WTC11 (cell line): Measurements from ENCODE around the gene MFSD1. TPM values are rescaled to one million over a fixed set of nuclear protein-coding genes. Genes with fewer than 3 reads are reported as not detected.

Experiments used
- ATAC-seq: fragments of 200-7000 bp; cut with Tn5 transposase; 2 replicates; pipeline ENCODE4 v1.10.0; 2021; ENCODE audit warnings: mild to moderate bottlenecking, moderate library complexity
- CTCF ChIA-PET: fragments of 300-600 bp; sonication (Branson Sonifier 250); formaldehyde crosslinking; loops from one replicate; lab custom pipeline; 2021; ENCODE audit warnings: antibody characterized with exemption; lab: Charles Lee
- POLR2A ChIA-PET: fragments of 350-600 bp; sonication (Branson Sonifier 250); formaldehyde crosslinking; loops from one replicate; lab custom pipeline; 2021; ENCODE audit warnings: antibody characterized with exemption; lab: Charles Lee
- DNase-seq: peaks from one replicate; pipeline ENCODE4 v3.0.0; 2021; ENCODE audit warnings: low spot score
- H3K27ac Mint-ChIP-seq: 2 replicates; pipeline ENCODE4 v1.8.0; 2021; ENCODE audit warnings: mixed read lengths
- H3K27me3 Mint-ChIP-seq: 2 replicates; pipeline ENCODE4 v1.8.0; 2021; ENCODE audit warnings: low read depth, mild to moderate bottlenecking, moderate library complexity, mixed read lengths
- H3K36me3 Mint-ChIP-seq: 2 replicates; pipeline ENCODE4 v1.8.0; 2021; ENCODE audit warnings: mixed read lengths
- H3K4me1 Mint-ChIP-seq: 2 replicates; pipeline ENCODE4 v1.8.0; 2022; ENCODE audit warnings: mixed read lengths
- H3K4me3 Mint-ChIP-seq: 2 replicates; pipeline ENCODE4 v1.8.0; 2021; ENCODE audit warnings: mild to moderate bottlenecking, moderate library complexity, mixed read lengths
- H3K9me3 Mint-ChIP-seq: 2 replicates; pipeline ENCODE4 v1.8.0; 2021; ENCODE audit warnings: mixed read lengths
- CBFB ChIP-seq: sonication (generic); formaldehyde crosslinking; IDR thresholded peaks from 2 replicates; pipeline ENCODE4 v1.8.1; 2022; ENCODE audit warnings: mild to moderate bottlenecking, low read depth, missing genetic modification reagents
- EMX1 ChIP-seq: fragments of 250-450 bp; sonication (Bioruptor Pico); IDR thresholded peaks from 2 replicates; pipeline ENCODE4 v1.8.0; 2021; ENCODE audit warnings: mild to moderate bottlenecking
- ETV6 ChIP-seq: sonication (generic); formaldehyde crosslinking; IDR thresholded peaks from 2 replicates; pipeline ENCODE4 v1.8.1; 2022; ENCODE audit warnings: mild to moderate bottlenecking, missing genetic modification reagents
- FOXJ3 ChIP-seq: sonication (generic); formaldehyde crosslinking; IDR thresholded peaks from 2 replicates; pipeline ENCODE4 v1.9.0; 2021; ENCODE audit warnings: missing genetic modification reagents, mild to moderate bottlenecking, borderline replicate concordance
- FOXK1 ChIP-seq: sonication (generic); formaldehyde crosslinking; IDR thresholded peaks from 2 replicates; pipeline ENCODE4 v1.8.0; 2022; ENCODE audit warnings: mild to moderate bottlenecking, moderate library complexity, missing genetic modification reagents
- FOXP1 ChIP-seq: sonication (generic); formaldehyde crosslinking; IDR thresholded peaks from 2 replicates; pipeline ENCODE4 v1.8.0; 2022; ENCODE audit warnings: missing genetic modification reagents, mild to moderate bottlenecking, moderate library complexity, borderline replicate concordance
- KAT7 ChIP-seq: sonication (generic); formaldehyde crosslinking; IDR thresholded peaks from 2 replicates; pipeline ENCODE4 v1.8.1; 2023; ENCODE audit warnings: missing genetic modification reagents, mild to moderate bottlenecking, borderline replicate concordance
- SMAD3 ChIP-seq: sonication (generic); formaldehyde crosslinking; IDR thresholded peaks from 2 replicates; pipeline ENCODE4 v1.8.0; 2022; ENCODE audit warnings: missing genetic modification reagents, mild to moderate bottlenecking, borderline replicate concordance
- SOX15 ChIP-seq: fragments of 250-450 bp; sonication (Bioruptor Pico); IDR thresholded peaks from 2 replicates; pipeline ENCODE4 v1.9.0; 2021; ENCODE audit warnings: mild to moderate bottlenecking
- SP1 ChIP-seq: sonication (generic); formaldehyde crosslinking; conservative IDR thresholded peaks from 2 replicates; pipeline ENCODE4 v1.8.1; 2022; ENCODE audit warnings: missing genetic modification reagents
- TEAD4 ChIP-seq: sonication (generic); formaldehyde crosslinking; IDR thresholded peaks from 2 replicates; pipeline ENCODE4 v1.8.0; 2022; ENCODE audit warnings: mild to moderate bottlenecking, missing genetic modification reagents
- ZBTB21 ChIP-seq: sonication (generic); formaldehyde crosslinking; IDR thresholded peaks from 2 replicates; pipeline ENCODE4 v1.8.1; 2023; ENCODE audit warnings: mild to moderate bottlenecking, missing genetic modification reagents, borderline replicate concordance
- total RNA-seq: library from RNA; stranded (reverse); gene quantifications from 3 replicates; pipeline ENCODE4 v1.2.3, GENCODE V29; 2021
- TF ChIP-seq, protein P1 (sequence below): sonication (generic); formaldehyde crosslinking; IDR thresholded peaks from 2 replicates; pipeline ENCODE4 v1.8.1; 2022; ENCODE audit warnings: low read depth, mild to moderate bottlenecking, moderate library complexity, missing genetic modification reagents, borderline replicate concordance
- TF ChIP-seq, protein P2 (sequence below): sonication (generic); formaldehyde crosslinking; IDR thresholded peaks from 2 replicates; pipeline ENCODE4 v1.8.1; 2023; ENCODE audit warnings: mild to moderate bottlenecking, missing genetic modification reagents
- TF ChIP-seq, protein P3 (sequence below): sonication (generic); formaldehyde crosslinking; IDR thresholded peaks from 2 replicates; pipeline ENCODE4 v1.8.0; 2022; ENCODE audit warnings: mild to moderate bottlenecking, missing genetic modification reagents
- TF ChIP-seq, protein P4 (sequence below): sonication (generic); formaldehyde crosslinking; IDR thresholded peaks from 2 replicates; pipeline ENCODE4 v1.8.0; 2022; ENCODE audit warnings: mild to moderate bottlenecking, missing genetic modification reagents
- TF ChIP-seq, protein P5 (sequence below): sonication (generic); formaldehyde crosslinking; IDR thresholded peaks from 2 replicates; pipeline ENCODE4 v1.8.0; 2023; ENCODE audit warnings: missing genetic modification reagents
- TF ChIP-seq, protein P6 (sequence below): fragments of 250-450 bp; sonication (Bioruptor Pico); IDR thresholded peaks from 2 replicates; pipeline ENCODE4 v1.9.0; 2021; ENCODE audit warnings: mild to moderate bottlenecking, borderline replicate concordance
- TF ChIP-seq, protein P7 (sequence below): sonication (generic); formaldehyde crosslinking; conservative IDR thresholded peaks from 2 replicates; pipeline ENCODE4 v1.8.1; 2022; ENCODE audit warnings: mild to moderate bottlenecking, missing genetic modification reagents
- TF ChIP-seq, protein P8 (sequence below): sonication (generic); formaldehyde crosslinking; IDR thresholded peaks from 2 replicates; pipeline ENCODE4 v1.8.0; 2022; ENCODE audit warnings: mild to moderate bottlenecking, missing genetic modification reagents
- TF ChIP-seq, protein P9 (sequence below): sonication (generic); formaldehyde crosslinking; IDR thresholded peaks from 2 replicates; pipeline ENCODE4 v1.8.1; 2022; ENCODE audit warnings: mild to moderate bottlenecking, missing genetic modification reagents, moderate library complexity, borderline replicate concordance

The MFSD1 gene
- total RNA-seq, 1 experiment from 2014 or later, result 8.2 TPM

DNA sequence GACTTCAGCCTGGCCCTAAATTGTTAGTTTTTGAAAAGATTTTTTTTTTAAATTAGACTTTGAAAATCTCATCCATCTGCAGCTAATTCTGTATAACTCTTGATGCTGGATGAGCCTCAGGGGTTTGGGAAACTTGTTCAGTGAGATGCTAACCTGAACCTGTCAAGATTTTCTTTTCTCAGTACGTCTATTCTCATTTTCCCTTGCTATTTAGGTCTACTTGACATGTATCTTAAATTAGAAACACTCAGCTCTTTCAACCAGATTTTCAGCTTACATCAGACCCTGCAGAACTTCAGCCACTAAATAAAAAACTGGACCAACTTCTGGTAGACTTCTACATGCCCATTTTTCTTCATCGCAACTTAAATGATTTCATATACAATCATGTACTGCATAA, 61.4 kb downstream of the MFSD1 start (continued):
- TF ChIP-seq, protein P1, sequence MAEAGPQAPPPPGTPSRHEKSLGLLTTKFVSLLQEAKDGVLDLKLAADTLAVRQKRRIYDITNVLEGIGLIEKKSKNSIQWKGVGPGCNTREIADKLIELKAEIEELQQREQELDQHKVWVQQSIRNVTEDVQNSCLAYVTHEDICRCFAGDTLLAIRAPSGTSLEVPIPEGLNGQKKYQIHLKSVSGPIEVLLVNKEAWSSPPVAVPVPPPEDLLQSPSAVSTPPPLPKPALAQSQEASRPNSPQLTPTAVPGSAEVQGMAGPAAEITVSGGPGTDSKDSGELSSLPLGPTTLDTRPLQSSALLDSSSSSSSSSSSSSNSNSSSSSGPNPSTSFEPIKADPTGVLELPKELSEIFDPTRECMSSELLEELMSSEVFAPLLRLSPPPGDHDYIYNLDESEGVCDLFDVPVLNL (CRISPR knock-in tag), result no peak
- TF ChIP-seq, protein P2, sequence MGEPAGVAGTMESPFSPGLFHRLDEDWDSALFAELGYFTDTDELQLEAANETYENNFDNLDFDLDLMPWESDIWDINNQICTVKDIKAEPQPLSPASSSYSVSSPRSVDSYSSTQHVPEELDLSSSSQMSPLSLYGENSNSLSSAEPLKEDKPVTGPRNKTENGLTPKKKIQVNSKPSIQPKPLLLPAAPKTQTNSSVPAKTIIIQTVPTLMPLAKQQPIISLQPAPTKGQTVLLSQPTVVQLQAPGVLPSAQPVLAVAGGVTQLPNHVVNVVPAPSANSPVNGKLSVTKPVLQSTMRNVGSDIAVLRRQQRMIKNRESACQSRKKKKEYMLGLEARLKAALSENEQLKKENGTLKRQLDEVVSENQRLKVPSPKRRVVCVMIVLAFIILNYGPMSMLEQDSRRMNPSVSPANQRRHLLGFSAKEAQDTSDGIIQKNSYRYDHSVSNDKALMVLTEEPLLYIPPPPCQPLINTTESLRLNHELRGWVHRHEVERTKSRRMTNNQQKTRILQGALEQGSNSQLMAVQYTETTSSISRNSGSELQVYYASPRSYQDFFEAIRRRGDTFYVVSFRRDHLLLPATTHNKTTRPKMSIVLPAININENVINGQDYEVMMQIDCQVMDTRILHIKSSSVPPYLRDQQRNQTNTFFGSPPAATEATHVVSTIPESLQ (CRISPR knock-in tag), result no peak
- no peak for TF ChIP-seq CBFB
- TF ChIP-seq KAT7 (CRISPR knock-in tag), result no peak
- TF ChIP-seq, all 79 proteins: peak for 0

DNA sequence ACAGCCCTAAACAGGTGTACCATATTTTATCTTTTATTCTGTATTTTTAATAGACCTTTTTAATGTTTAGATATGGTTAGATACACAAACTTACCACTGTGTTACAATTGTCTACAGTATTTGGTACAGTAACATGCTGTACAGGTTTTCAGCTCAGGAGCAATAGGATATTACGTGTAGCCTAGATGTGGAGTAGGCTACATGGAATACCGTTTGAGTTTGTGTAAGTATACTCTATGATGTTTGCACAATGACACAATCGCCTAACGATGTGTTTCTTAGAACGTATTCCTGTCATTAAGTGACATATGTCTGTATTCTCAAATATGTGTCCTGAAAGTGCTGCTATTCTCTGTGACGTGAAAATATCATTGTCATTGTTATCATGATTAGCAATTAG, 62.6 kb downstream of the MFSD1 start:
- Mint-ChIP-seq H3K9me3 (no peaks in the 10 kb centered on the region), H3K27ac (no peak overlapping the region), H3K4me3 (no peak overlapping the region), H3K4me1 (no peaks in the 10 kb centered on the region), H3K36me3 (no peaks in the 10 kb centered on the region), H3K27me3 (no peaks in the 10 kb centered on the region)
- ChIA-PET CTCF (no interaction called here), POLR2A (no interaction called here)
- ATAC-seq (no peak), DNase-seq (no peak)
- TF ChIP-seq ETV6 (no peak), SMAD3 (CRISPR knock-in tag) (no peak), FOXK1 (CRISPR knock-in tag) (no peak), ZBTB21 (CRISPR knock-in tag) (no peak), FOXP1 (no peak), FOXJ3 (CRISPR knock-in tag) (no peak), TEAD4 (CRISPR knock-in tag) (no peak), SOX15 (CRISPR knock-in tag) (no peak), EMX1 (CRISPR knock-in tag) (no peak), SP1 (CRISPR knock-in tag) (no peak)
- TF ChIP-seq, protein P3, sequence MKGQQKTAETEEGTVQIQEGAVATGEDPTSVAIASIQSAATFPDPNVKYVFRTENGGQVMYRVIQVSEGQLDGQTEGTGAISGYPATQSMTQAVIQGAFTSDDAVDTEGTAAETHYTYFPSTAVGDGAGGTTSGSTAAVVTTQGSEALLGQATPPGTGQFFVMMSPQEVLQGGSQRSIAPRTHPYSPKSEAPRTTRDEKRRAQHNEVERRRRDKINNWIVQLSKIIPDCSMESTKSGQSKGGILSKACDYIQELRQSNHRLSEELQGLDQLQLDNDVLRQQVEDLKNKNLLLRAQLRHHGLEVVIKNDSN (CRISPR knock-in tag), result no peak
- TF ChIP-seq, protein P4, sequence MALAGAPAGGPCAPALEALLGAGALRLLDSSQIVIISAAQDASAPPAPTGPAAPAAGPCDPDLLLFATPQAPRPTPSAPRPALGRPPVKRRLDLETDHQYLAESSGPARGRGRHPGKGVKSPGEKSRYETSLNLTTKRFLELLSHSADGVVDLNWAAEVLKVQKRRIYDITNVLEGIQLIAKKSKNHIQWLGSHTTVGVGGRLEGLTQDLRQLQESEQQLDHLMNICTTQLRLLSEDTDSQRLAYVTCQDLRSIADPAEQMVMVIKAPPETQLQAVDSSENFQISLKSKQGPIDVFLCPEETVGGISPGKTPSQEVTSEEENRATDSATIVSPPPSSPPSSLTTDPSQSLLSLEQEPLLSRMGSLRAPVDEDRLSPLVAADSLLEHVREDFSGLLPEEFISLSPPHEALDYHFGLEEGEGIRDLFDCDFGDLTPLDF, result no peak
- TF ChIP-seq, protein P5, sequence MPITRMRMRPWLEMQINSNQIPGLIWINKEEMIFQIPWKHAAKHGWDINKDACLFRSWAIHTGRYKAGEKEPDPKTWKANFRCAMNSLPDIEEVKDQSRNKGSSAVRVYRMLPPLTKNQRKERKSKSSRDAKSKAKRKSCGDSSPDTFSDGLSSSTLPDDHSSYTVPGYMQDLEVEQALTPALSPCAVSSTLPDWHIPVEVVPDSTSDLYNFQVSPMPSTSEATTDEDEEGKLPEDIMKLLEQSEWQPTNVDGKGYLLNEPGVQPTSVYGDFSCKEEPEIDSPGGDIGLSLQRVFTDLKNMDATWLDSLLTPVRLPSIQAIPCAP (CRISPR knock-in tag), result no peak
- TF ChIP-seq, protein P6, sequence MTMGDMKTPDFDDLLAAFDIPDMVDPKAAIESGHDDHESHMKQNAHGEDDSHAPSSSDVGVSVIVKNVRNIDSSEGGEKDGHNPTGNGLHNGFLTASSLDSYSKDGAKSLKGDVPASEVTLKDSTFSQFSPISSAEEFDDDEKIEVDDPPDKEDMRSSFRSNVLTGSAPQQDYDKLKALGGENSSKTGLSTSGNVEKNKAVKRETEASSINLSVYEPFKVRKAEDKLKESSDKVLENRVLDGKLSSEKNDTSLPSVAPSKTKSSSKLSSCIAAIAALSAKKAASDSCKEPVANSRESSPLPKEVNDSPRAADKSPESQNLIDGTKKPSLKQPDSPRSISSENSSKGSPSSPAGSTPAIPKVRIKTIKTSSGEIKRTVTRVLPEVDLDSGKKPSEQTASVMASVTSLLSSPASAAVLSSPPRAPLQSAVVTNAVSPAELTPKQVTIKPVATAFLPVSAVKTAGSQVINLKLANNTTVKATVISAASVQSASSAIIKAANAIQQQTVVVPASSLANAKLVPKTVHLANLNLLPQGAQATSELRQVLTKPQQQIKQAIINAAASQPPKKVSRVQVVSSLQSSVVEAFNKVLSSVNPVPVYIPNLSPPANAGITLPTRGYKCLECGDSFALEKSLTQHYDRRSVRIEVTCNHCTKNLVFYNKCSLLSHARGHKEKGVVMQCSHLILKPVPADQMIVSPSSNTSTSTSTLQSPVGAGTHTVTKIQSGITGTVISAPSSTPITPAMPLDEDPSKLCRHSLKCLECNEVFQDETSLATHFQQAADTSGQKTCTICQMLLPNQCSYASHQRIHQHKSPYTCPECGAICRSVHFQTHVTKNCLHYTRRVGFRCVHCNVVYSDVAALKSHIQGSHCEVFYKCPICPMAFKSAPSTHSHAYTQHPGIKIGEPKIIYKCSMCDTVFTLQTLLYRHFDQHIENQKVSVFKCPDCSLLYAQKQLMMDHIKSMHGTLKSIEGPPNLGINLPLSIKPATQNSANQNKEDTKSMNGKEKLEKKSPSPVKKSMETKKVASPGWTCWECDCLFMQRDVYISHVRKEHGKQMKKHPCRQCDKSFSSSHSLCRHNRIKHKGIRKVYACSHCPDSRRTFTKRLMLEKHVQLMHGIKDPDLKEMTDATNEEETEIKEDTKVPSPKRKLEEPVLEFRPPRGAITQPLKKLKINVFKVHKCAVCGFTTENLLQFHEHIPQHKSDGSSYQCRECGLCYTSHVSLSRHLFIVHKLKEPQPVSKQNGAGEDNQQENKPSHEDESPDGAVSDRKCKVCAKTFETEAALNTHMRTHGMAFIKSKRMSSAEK (CRISPR knock-in tag), result no peak
- TF ChIP-seq, protein P7, sequence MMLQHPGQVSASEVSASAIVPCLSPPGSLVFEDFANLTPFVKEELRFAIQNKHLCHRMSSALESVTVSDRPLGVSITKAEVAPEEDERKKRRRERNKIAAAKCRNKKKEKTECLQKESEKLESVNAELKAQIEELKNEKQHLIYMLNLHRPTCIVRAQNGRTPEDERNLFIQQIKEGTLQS (CRISPR knock-in tag), result no peak
- TF ChIP-seq, protein P8, sequence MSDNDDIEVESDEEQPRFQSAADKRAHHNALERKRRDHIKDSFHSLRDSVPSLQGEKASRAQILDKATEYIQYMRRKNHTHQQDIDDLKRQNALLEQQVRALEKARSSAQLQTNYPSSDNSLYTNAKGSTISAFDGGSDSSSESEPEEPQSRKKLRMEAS (CRISPR knock-in tag), result no peak
- TF ChIP-seq, protein P9, sequence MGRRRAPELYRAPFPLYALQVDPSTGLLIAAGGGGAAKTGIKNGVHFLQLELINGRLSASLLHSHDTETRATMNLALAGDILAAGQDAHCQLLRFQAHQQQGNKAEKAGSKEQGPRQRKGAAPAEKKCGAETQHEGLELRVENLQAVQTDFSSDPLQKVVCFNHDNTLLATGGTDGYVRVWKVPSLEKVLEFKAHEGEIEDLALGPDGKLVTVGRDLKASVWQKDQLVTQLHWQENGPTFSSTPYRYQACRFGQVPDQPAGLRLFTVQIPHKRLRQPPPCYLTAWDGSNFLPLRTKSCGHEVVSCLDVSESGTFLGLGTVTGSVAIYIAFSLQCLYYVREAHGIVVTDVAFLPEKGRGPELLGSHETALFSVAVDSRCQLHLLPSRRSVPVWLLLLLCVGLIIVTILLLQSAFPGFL (CRISPR knock-in tag), result no peak
